Measurements from ENCODE around the gene RAPGEF1.

DNA sequence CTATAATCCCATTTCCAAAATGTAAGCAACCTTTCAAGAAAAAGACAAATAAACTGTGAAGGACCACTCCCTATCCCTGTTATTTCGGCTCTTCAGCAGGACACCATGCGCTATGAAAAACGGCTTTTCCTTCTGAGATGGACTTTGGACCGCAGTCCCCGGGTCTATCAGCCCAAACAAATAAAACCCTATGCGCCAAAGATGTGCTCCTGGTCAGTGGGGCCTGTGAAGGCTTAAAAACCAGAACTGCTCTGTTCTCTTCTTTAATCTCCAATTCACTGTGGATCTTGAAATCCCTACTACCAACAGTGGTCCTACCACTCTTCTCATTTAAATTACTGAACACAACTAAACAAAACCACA lies 33.3 kb downstream of the RAPGEF1 start:
- TF ChIP-seq, protein P1, sequence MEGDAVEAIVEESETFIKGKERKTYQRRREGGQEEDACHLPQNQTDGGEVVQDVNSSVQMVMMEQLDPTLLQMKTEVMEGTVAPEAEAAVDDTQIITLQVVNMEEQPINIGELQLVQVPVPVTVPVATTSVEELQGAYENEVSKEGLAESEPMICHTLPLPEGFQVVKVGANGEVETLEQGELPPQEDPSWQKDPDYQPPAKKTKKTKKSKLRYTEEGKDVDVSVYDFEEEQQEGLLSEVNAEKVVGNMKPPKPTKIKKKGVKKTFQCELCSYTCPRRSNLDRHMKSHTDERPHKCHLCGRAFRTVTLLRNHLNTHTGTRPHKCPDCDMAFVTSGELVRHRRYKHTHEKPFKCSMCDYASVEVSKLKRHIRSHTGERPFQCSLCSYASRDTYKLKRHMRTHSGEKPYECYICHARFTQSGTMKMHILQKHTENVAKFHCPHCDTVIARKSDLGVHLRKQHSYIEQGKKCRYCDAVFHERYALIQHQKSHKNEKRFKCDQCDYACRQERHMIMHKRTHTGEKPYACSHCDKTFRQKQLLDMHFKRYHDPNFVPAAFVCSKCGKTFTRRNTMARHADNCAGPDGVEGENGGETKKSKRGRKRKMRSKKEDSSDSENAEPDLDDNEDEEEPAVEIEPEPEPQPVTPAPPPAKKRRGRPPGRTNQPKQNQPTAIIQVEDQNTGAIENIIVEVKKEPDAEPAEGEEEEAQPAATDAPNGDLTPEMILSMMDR (IDR thresholded peaks at IDR 0.05; ENCODE audit: low read length) = no peak
- TF ChIP-seq EZH2phosphoT487 (IDR thresholded peaks at IDR 0.05; ENCODE audit: low read length) = no peak
